SHP77 treated with DMSO at 0.1 percent for 48 hours (cell line): Measurements from ENCODE around the gene UMODL1.
"Not testable (repeated sequence)": the region's sequence is repeated elsewhere in the genome, so short reads cannot be mapped to it uniquely, and the experiment has no call there.

Experiments used
- DNase-seq: peaks from one replicate; lab custom pipeline; 2025; lab: John Stamatoyannopoulos, UW

UMODL1 gene

GRCh38 chr21:42059141-42059540, 12.0 kb upstream of the UMODL1 start:
- no peak for DNase-seq

DNA sequence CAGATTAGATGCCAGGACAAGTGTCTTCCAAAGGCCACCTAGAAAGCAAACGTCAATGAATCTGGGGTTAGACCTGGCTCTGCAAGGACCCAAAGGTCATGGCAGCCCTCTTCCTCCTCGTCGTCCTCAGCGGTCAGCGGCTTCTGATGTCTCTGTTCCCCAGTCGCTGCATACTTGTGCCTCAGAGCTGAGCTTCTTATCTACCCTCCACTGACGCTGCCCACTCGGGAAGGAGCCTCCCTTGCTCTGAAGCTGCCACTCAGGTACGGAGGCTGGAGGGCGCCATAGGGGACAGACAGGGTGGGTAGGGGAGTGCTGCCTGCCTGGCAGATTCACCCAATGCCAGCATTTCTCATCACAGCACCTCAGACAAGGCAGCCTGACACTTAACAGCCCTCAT, 11.4 kb upstream of the UMODL1 start:
- DNase-seq = no peak

DNA sequence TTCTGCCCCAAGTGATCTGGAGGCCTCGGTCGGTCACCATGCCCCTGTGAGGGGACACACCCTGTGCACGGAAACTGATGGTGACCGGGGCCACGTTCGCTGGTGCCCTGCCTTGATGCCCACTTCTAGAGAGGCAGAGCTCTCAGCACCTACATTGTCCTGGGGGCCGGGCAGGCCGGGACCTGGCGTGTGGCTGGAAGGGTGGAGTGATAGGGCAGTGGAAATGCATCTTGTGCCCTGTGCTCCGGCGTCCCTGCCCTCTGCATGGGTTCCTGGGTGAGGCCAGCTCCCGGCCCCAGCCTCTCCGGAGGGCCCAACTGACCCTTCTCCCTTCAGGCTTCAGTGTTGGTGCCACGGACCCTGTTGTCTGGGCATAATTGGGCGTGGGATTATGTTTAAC, 11.0 kb upstream of the UMODL1 start:
- no peak for DNase-seq

GRCh38 chr21:42061195-42061985, 9.7 kb upstream of the UMODL1 start:
- DNase-seq = no peak

DNA sequence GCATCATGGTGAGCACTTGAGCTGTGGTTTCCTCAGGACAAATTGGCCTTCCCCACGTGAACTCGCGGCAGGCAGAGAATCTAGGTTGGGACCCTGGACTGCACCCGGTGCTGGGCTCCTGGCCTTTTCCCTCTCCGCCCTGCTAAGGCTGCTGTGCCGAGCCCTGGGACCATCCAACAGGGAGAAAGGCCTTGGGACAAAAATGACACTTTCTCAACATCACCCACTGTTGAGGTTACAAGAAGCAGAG, 9.2 kb upstream of the UMODL1 start:
- no peak for DNase-seq

GRCh38 chr21:42062236-42063022, 8.7 kb upstream of the UMODL1 start:
- no peak for DNase-seq

DNA sequence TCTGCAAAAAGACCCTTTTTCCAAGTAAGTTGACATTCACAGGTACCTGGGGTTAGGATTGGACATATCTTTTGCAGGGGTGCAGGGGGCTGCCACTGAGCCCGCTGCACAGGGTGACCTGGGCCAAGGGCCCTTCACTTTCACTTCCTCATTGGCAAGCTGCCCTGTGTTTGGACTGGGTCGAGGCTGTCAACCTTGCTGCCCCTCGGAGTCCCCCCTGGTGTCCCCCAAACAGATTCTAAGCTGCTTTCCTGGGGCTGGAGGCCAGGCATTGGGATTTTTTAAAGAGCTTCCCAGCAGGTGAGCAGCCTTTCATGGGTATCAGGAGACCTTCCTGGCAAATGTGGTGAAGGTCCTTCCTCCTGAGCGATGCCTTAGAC, 7.9 kb upstream of the UMODL1 start:
- DNase-seq = no peak

GRCh38 chr21:42063571-42064521, 7.3 kb upstream of the UMODL1 start:
- DNase-seq = no peak

- no peak for DNase-seq
Observed at GRCh38 chr21:42066521-42066920, 4.6 kb upstream of the UMODL1 start.

- DNase-seq = no peak
Observed at GRCh38 chr21:42067531-42068255, 3.4 kb upstream of the UMODL1 start.

DNA sequence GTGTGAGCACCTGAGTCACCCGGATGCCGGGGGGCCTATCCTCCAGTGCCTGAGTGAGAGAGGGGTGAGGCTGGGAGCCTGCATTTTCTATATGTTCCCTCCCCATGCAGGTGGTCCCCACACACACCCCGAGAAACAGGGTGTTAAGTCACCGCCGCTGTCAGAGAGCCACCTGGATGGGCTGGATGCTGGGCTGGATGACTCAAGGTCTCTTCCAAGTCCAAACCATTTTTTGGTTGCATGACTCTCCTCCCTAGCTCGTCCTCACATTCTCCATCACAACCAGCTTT, 2.9 kb upstream of the UMODL1 start:
- no peak for DNase-seq

GRCh38 chr21:42068592-42068991, 2.5 kb upstream of the UMODL1 start:
- no peak for DNase-seq

GRCh38 chr21:42069327-42069726, 1.8 kb upstream of the UMODL1 start:
- DNase-seq = no peak

- no peak for DNase-seq
Observed at GRCh38 chr21:42069843-42070242, 1.3 kb upstream of the UMODL1 start.

GRCh38 chr21:42073145-42074099, 2.3 kb downstream of the UMODL1 start:
- DNase-seq = no peak

DNA sequence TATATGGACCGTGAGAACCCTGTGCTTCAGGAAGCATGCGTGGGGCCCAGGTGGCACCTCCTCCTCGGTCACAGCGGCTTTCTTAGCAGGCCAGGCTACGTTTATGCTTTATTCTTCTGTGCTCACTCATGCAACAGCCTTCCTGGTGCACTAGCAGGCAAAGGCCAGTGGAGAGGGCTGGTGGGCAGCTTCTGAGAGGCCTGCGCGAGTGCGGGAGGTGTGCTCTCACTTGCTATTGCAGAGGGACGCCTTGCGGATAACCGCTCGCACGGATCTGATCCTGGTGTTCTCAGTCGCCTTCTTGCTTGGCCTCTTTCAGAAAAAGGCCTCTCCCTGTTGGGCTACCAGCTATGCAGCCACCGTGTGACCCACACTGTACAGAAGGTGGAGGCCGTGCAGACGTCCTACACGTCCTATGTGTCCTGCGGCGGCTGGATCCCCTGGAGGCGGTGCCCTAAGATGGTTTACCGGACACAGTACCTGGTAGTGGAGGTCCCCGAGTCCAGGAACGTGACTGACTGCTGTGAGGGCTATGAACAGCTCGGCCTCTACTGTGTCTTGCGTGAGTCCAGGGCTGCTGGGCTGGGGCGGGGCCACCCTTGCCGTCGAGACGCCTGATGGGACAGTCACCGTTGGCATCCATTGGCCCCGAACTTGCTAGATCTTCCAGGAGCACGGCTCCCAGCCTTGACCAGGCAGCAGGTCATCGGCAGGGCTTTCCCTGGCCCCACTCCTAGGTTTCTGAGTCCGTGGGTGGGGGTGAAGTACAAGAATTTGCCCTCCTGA, 4.8 kb downstream of the UMODL1 start:
- no peak for DNase-seq

GRCh38 chr21:42077685-42078238, 6.6 kb downstream of the UMODL1 start:
- DNase-seq = not testable (repeated sequence)

DNA sequence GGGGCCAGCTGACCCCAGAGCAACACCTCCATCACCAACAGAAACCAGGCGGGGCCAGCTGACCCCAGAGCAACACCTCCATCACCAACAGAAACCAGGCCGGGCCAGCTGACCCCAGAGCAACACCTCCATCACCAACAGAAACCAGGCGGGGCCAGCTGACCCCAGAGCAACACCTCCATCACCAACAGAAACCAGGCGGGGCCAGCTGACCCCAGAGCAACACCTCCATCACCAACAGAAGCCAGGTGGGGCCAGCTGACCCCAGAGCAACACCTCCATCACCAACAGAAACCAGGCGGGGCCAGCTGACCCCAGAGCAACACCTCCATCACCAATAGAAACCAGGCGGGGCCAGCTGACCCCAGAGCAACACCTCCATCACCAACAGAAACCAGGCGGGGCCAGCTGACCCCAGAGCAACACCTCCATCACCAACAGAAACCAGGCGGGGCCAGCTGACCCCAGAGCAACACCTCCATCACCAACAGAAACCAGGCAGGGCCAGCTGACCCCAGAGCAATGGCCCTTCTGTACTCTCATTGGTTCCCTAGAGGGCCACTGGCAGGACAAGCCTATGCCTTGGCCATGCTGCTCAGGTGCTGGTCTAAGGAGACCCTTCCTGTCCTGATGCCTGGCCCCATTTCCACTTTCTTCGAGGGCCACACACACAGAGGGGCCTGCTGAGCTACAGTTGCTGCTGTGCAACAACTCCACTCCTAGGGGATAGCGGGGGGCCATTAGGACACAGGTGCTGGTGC, 7.3 kb downstream of the UMODL1 start:
- DNase-seq = not testable (repeated sequence)
